GM18508 (cell line): ENCODE measurements around the gene TOX2.

Experiments
- ATAC-seq: cut with Tn5 transposase; IDR thresholded peaks from one replicate; pipeline ENCODE4 v1.9.1; 2021; ENCODE audit warnings: moderate number of reproducible peaks; ENCODE audit not compliant: insufficient read depth, unreplicated experiment

The TOX2 gene

DNA sequence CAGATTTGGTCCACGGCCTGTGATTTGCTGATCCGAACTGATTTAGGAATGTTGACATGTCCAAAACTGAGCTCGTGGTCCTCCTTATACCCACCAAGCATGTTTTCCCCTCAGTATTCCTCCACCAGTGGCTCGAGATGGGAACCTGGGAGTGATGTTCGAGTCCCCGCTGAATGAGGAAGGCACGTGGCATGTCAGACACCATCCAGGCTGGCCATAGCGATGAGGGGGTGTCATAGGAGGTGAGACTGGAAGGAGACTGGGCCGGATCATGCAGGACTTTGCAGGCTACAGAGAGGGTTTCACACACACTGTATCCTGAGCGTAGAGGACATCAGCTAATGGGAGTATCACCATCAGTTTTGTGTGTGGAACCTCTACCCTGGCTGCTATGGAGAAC lies 78.2 kb downstream of the TOX2 start:
- no peak for ATAC-seq

GRCh38 chr20:43993560-43993959 lies 78.9 kb downstream of the TOX2 start:
- ATAC-seq: no peak

GRCh38 chr20:43994486-43995100 lies 79.9 kb downstream of the TOX2 start:
- ATAC-seq: no peak

DNA sequence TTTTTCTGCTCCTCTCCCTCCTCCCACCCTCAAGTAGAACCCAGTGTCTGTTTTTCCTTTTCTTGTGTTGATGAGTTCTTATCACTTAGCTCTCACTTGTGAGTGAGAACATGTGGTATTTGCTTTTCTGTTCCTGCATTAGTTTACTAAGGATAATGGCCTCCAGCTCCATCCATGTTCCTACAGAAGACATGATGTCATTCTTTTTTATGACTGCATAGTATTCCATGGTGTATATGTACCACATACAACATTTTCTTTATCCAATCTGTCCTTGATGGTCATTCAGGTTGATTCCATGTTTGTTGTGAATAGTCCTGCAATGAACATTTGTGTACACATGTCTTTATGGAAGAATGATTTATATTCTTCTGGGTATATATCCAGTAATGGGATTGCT lies 81.0 kb downstream of the TOX2 start:
- ATAC-seq: no peak

DNA sequence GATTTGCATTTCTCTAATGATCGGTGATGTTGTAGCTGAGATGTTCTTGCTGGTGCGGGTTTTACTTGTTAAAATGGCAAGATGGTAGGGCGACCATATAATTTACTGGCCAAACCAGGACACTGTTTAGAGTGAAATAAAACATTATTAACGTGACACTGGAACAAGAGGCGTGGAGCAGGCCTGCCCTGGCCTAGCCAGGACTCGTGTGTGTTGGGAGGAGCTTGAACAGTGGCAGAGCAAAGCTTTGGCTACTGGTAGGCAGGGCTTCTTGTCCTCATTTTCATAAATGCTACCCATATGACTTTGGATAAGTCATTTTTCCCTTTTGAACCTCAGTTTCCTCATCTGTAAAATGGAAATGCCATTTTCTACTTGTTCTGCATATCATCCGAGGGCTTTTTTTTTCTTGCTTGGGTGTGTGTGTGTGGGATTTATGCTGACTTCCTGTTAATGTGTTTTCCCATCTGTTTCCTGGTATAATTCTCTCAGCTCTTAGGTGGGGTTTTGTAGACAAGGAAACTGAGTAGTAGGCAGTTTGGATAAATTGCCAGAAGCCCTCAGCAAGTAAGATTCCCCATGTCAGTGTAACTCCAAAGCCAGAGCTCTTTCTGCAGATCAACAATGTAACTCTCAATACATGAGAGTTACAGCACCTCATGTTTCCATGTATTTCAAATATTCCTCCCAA lies 81.7 kb downstream of the TOX2 start:
- ATAC-seq: no peak

- no peak for ATAC-seq
Measured at GRCh38 chr20:43999848-44000247, 85.2 kb downstream of the TOX2 start.

GRCh38 chr20:44001667-44002596 lies 87.3 kb downstream of the TOX2 start:
- no peak for ATAC-seq

- ATAC-seq: no peak
Measured at GRCh38 chr20:44002861-44003260, 88.2 kb downstream of the TOX2 start.

GRCh38 chr20:44003609-44004008 lies 89.0 kb downstream of the TOX2 start:
- no peak for ATAC-seq

- no peak for ATAC-seq
Measured at GRCh38 chr20:44004306-44004915, 89.8 kb downstream of the TOX2 start.

DNA sequence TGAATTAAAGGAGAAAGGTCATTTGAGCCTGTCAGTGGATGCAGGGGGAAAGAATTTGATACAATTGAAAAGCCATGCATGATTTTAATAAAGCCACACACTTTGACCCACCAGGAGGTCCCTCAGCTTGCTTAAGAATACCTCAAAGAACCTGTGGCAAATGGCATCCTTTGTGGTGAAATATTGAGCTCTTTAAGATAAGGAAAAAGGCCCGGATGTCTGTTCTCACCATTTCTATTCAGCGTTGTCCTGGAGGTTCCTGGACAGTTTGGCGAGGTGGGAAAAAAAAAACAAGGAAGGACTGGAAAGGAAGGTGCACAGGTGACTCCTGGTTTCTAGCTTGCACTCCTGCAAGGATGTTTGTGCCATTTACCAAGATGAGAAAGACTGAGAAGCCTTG lies 91.0 kb downstream of the TOX2 start:
- ATAC-seq: no peak

DNA sequence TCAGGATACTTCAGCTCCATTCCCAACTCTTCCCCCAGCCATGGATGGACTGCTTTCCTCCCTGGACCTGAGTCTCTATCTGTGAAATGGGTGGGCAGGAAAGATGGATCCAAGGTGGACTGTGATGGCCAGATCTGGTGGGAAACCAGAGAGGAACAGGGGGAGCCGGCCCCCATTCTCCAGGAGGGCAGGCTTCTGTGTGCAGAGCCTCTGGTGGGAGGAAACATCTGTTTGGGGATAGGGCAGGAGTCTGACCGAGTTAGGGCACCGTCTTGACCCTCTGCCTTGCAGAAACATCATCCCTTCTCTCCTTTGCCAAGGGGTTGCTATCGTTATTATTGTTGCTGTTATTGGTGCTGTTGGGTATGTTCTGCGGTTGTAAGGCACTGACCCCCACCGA lies 91.5 kb downstream of the TOX2 start:
- no peak for ATAC-seq

- no peak for ATAC-seq
Measured at GRCh38 chr20:44006578-44006977, 91.9 kb downstream of the TOX2 start.

DNA sequence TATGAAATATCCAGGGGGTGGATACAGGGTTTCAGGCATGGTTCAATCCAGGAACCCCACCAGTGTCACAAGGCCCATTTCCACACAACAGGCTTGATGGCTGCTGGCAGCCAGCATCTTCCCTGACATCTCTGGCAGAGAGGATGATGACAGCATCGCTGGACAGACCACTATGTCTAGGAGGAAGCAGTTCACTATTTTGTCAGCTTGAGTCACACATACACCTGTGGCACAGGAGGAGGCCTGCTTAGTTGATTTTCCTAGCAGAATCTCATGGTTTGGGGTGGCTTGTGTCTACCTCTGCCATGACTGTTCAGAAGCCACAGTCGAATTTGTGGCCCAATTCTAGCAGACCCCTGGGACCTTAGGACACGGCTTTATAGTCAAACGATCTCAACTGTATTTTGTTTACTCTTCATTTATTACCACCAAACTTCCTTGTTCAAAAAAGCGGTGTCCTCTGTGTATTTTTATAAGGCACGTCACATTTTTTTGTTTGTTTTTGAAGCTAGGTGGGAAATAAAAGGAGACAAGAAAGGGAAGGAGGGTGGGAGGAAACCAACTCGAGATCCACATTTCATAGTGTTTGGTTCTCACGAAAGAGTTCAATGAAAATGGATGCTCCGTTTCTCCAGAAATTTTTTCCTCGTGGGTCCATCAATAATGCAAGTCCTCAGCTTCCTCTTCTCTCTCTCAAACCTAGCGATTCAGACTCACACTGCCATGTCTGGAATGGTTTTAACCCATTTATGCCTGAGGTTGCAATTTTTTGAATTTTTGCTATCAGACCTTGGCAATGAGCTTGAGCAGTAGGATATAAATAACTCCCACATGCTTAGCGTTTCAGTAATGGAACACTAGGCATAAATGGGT lies 94.4 kb downstream of the TOX2 start:
- ATAC-seq: no peak

GRCh38 chr20:44009679-44009992 lies 95.0 kb downstream of the TOX2 start:
- no peak for ATAC-seq

DNA sequence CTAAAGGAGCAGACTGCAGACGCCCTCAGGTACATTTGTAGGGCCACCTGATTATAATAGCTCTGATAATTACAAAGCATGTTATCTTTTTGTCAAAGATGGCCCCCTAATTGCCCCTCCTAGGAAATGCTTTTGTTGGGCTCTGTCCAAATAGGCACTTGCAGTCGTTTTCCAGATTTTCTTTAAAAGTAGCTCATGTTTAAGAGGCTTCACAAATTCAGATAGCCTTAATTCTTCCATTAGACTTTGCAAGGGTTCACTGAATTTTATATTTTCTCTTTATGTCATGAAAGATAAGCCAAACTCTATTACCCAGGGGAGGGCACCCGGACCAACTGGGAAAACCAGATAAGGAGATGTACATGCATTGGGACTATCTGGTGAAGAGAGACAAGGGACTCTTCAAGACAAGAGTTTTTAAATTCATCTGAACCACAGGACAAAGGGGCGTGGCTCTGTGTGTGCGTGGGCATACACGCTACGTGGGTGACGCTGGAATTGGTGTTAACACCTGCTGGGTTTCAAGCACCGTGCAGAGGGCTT lies 95.6 kb downstream of the TOX2 start:
- no peak for ATAC-seq

DNA sequence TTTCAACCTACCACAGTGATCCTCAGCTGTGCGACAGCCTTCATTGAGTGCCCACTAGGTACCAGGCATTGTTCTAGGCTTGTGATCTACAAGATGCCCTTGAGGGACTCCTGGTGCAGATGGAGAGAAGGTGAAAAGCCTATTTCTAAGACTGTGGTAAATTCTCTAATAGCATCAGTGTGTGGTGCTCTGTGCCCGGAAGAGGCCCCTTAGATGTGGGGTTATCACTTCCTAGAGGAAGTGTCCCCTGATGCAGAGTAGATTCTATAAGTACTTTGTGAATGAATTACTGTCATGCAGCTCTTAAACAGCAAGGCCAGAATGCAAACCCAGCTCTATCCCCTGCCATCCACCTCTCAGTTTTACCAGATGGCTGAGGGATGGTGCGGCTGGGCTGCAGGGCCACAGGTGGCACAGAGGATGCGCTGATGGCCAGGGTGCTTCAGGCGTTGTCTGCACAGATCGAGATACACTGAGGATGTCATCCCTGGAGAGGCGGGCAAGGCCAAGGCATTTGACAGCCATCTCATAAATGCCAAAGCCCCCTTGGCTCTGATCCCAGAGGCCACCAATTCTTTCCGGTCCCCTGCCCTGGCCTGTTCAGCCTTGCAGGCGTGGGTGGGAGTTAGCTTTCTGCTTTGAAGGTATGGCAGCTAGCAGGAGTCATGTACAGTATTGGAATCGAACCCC lies 96.7 kb downstream of the TOX2 start:
- ATAC-seq: no peak

DNA sequence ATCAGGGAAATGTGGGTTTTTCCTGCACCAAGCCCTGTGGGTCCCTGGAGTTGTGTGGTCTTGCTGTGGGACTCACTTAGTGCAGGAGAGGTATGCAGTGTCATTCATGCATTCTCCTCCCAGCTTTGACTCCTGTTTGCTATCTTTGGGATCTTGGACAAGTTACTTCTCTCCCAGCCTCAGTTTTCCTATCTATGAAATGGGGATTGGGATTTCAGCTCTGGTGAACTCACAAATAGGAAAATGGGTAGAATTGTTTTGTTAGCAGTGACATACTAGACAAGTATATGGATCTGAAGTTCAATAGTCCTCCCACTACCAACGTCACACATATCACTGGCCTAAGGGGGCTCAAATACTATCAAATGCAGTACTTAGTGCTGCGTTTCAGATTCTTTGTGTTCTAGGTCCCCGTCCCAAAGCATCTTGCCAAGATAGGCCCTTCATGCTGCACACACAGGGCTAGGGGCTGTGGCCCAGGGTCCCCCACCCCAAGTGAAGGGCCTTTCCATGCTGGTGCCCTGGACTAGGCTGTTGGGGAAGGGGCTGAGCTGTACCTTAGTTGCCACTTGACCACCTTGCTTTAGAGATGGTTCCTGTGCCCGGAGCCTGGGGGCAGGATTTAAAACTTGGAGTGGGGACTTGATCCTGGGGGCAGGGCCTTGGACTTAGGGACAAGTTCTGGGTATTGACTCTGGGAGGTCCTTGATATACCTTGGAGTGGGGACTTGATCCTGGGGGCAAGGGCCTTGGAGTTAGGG lies 98.0 kb downstream of the TOX2 start:
- ATAC-seq: no peak
